Epidermal melanocyte (primary cell): Measurements from ENCODE around the gene LRP10.
"Not testable (repeated sequence)": the region's sequence is repeated elsewhere in the genome, so short reads cannot be mapped to it uniquely, and the experiment has no call there.

Source experiments
- DNase-seq: peaks from one replicate; pipeline ENCODE4 v3.0.0; 2011; ENCODE audit warnings: low spot score; ENCODE audit not compliant: insufficient read length

Gene LRP10

GRCh38 chr14:22871224-22872032 lies at the start of gene LRP10:
LRP10 (plus strand) TSS chr14:22871740; CDS start chr14:22872304, 564 bp downstream.
- peak; percentile 77 for DNase-seq

- no peak for DNase-seq
These were observed 49.4 kb upstream of the LRP10 start for GRCh38 chr14:22822016-22822570.

- peak; percentile 74 for DNase-seq
These were observed 48.9 kb upstream of the LRP10 start for GRCh38 chr14:22822571-22823098.

GRCh38 chr14:22824711-22825359 lies 46.7 kb upstream of the LRP10 start:
- DNase-seq: no peak

GRCh38 chr14:22829076-22829660 lies 42.4 kb upstream of the LRP10 start:
- DNase-seq: not testable (repeated sequence)

GRCh38 chr14:22829661-22830442 lies 41.7 kb upstream of the LRP10 start, which contains the start of gene MRPL52:
MRPL52 (plus strand) TSS chr14:22829887; CDS start chr14:22829913, 26 bp downstream.
- DNase-seq: peak; percentile 88

- DNase-seq: no peak
These were observed 41.0 kb upstream of the LRP10 start for GRCh38 chr14:22830443-22831010.

GRCh38 chr14:22835505-22835904 lies 36.0 kb upstream of the LRP10 start:
- no peak for DNase-seq

GRCh38 chr14:22836301-22837113 lies 35.0 kb upstream of the LRP10 start, which contains the start of gene MMP14:
MMP14 (plus strand) TSS chr14:22836585; CDS start chr14:22836818, 233 bp downstream.
- DNase-seq: peak; percentile 97

GRCh38 chr14:22837114-22837749 lies 34.3 kb upstream of the LRP10 start:
- DNase-seq: no peak

GRCh38 chr14:22837750-22838538 lies 33.6 kb upstream of the LRP10 start:
- DNase-seq: peak; percentile 69

GRCh38 chr14:22838631-22839041 lies 32.9 kb upstream of the LRP10 start:
- peak; percentile 88 for DNase-seq

- DNase-seq: no peak
These were observed 32.3 kb upstream of the LRP10 start for GRCh38 chr14:22839159-22839779.

- DNase-seq: no peak
These were observed 30.2 kb upstream of the LRP10 start for GRCh38 chr14:22841311-22841710.

GRCh38 chr14:22841769-22842168 lies 29.8 kb upstream of the LRP10 start:
- DNase-seq: no peak

GRCh38 chr14:22842211-22843122 lies 29.1 kb upstream of the LRP10 start:
- DNase-seq: no peak
